ENCODE results near the gene ADA.

The ADA gene

GRCh38 chr20:44572551-44573500 is 78.7 kb downstream of the ADA start:
- peak; percentile 95 for DNase-seq (ENCODE audit: low read depth)
- no peak overlapping the region for H3K4me3 ChIP-seq (ENCODE audit: low read length)
- TF ChIP-seq CTCF (IDR thresholded peaks at IDR 0.05; ENCODE audit: insufficient read depth, low read depth, low read length, missing control alignments): no peak

- no peak for TF ChIP-seq CTCF (IDR thresholded peaks at IDR 0.05; ENCODE audit: insufficient read depth, low read depth, low read length, missing control alignments)
- DNase-seq (ENCODE audit: low read depth): no peak
- no peak overlapping the region for H3K4me3 ChIP-seq (ENCODE audit: low read length)
These were observed 80.0 kb downstream of the ADA start for GRCh38 chr20:44571362-44571988.

DNA sequence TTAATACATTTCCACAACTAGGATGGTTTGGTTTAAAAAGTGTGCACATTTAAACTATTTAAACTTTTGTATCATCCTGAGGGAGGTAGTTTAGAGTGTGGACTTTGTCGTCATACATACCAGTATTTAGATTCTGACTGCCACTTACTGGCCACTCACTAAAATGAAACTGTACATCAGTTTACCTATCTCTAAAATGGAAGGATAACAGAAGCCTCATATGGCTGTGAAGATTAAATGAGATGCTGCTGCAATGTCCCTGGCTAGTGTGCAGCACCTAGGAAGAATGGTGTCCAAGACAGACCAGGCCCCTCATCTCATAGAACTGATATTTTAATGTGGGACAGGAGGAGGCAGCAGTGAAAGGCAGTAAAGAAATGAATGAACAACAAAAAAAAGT is 81.1 kb downstream of the ADA start:
- no peak for DNase-seq (ENCODE audit: low read depth)
- no peak for TF ChIP-seq CTCF (IDR thresholded peaks at IDR 0.05; ENCODE audit: insufficient read depth, low read depth, low read length, missing control alignments)
- no peak overlapping the region for H3K4me3 ChIP-seq (ENCODE audit: low read length)

Data from epithelial cell of esophagus (primary cell).